CD4-positive, alpha-beta T cell treated with Interleukin-10 for 1 hour (primary cell): ENCODE measurements around the gene FOXJ3.

Source experiments
- DNase-seq: peaks from one replicate; pipeline ENCODE4 v3.0.0-alpha.2; 2020

The FOXJ3 gene

GRCh38 chr1:42302034-42302433 is 33.0 kb downstream of the FOXJ3 start:
- no peak for DNase-seq

- no peak for DNase-seq
Measured at GRCh38 chr1:42298520-42298919, 36.5 kb downstream of the FOXJ3 start.

- DNase-seq, result no peak
Measured at GRCh38 chr1:42295816-42296215, 39.2 kb downstream of the FOXJ3 start.

GRCh38 chr1:42290130-42290529 is 44.9 kb downstream of the FOXJ3 start:
- no peak for DNase-seq

- DNase-seq, result no peak
Measured at GRCh38 chr1:42288311-42288985, 46.6 kb downstream of the FOXJ3 start.

GRCh38 chr1:42282867-42283583 is 52.0 kb downstream of the FOXJ3 start:
- DNase-seq, result no peak

- no peak for DNase-seq
Measured at GRCh38 chr1:42282024-42282579, 52.9 kb downstream of the FOXJ3 start.

- no peak for DNase-seq
Measured at GRCh38 chr1:42280821-42281220, 54.2 kb downstream of the FOXJ3 start.

GRCh38 chr1:42279055-42279454 is 56.0 kb downstream of the FOXJ3 start:
- DNase-seq, result no peak

- DNase-seq, result no peak
Measured at GRCh38 chr1:42272920-42273319, 62.1 kb downstream of the FOXJ3 start.

- DNase-seq, result no peak
Measured at GRCh38 chr1:42267904-42268303, 67.1 kb downstream of the FOXJ3 start.

- DNase-seq, result no peak
Measured at GRCh38 chr1:42266253-42267135, 68.5 kb downstream of the FOXJ3 start.

- no peak for DNase-seq
Measured at GRCh38 chr1:42264511-42265190, 70.4 kb downstream of the FOXJ3 start.

- no peak for DNase-seq
Measured at GRCh38 chr1:42263019-42263418, 72.0 kb downstream of the FOXJ3 start.

- DNase-seq, result no peak
Measured at GRCh38 chr1:42260376-42261070, 74.5 kb downstream of the FOXJ3 start.

GRCh38 chr1:42259739-42260064 is 75.3 kb downstream of the FOXJ3 start:
- no peak for DNase-seq

- DNase-seq, result no peak
Measured at GRCh38 chr1:42259059-42259738, 75.8 kb downstream of the FOXJ3 start.

GRCh38 chr1:42258218-42258617 is 76.8 kb downstream of the FOXJ3 start:
- DNase-seq, result no peak

GRCh38 chr1:42251042-42251441 is 84.0 kb downstream of the FOXJ3 start:
- DNase-seq, result no peak

GRCh38 chr1:42250164-42250563 is 84.9 kb downstream of the FOXJ3 start:
- DNase-seq, result no peak

GRCh38 chr1:42240966-42241755 is 93.9 kb downstream of the FOXJ3 start:
- DNase-seq, result no peak
